Activated T-helper 1 cell treated with Interleukin-2 at 50 U/mL for 16 hours (primary cell): ENCODE data around the gene GPR135.

Experiments used
- DNase-seq: peaks from one replicate; pipeline ENCODE4 v3.0.0-alpha.2; 2020; ENCODE audit warnings: low read depth

Gene GPR135, protein sequence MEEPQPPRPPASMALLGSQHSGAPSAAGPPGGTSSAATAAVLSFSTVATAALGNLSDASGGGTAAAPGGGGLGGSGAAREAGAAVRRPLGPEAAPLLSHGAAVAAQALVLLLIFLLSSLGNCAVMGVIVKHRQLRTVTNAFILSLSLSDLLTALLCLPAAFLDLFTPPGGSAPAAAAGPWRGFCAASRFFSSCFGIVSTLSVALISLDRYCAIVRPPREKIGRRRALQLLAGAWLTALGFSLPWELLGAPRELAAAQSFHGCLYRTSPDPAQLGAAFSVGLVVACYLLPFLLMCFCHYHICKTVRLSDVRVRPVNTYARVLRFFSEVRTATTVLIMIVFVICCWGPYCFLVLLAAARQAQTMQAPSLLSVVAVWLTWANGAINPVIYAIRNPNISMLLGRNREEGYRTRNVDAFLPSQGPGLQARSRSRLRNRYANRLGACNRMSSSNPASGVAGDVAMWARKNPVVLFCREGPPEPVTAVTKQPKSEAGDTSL

GRCh38 chr14:59465316-59466135, at the start of gene GPR135:
TSS of gene GPR135 (minus strand) at chr14:59465380. CDS start at chr14:59465226, 154 bp downstream.
- DNase-seq = no peak

GRCh38 chr14:59511916-59512575, 46.9 kb upstream of the GPR135 start:
- DNase-seq = no peak

DNA sequence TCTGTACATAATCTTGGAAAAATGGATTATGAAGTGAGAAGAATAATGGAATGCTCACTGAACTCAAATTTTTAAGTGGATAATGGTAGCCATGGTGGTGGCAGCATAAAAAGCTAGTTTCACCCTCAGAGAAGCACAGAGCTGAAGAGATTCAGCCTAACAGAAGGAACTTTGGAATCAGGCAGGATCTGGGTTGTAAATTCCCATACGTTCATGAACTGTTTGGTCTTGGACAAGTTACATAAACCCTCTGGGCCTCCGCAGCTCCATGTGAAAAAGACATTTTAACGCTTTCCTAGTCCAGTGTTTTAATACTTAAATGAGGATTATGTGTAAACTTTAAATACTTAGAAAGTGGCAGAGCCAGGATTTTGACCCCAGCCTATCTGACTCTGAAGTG, 45.8 kb upstream of the GPR135 start:
- no peak for DNase-seq

DNA sequence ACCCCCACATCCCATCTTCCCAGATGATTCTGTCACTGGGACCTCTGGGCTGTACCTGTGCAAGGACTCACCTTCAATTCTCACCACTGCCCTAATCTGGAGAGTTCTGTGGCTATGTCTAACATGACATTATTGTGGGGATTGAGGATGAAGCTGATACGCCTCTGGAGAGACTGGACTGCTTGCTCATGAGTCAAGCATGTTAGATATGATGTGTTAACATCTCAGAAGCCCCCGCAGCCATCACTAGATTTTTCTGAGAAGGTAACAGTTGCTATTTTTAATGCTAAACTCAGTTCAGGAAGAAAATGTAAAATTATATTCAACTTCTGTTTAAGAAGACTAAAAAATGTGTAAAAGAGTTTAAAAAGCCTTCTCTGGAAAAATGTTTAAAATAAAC, 44.8 kb upstream of the GPR135 start:
- no peak for DNase-seq

GRCh38 chr14:59509101-59509500, 43.9 kb upstream of the GPR135 start:
- no peak for DNase-seq

GRCh38 chr14:59507752-59508103, 42.5 kb upstream of the GPR135 start:
- no peak for DNase-seq

DNA sequence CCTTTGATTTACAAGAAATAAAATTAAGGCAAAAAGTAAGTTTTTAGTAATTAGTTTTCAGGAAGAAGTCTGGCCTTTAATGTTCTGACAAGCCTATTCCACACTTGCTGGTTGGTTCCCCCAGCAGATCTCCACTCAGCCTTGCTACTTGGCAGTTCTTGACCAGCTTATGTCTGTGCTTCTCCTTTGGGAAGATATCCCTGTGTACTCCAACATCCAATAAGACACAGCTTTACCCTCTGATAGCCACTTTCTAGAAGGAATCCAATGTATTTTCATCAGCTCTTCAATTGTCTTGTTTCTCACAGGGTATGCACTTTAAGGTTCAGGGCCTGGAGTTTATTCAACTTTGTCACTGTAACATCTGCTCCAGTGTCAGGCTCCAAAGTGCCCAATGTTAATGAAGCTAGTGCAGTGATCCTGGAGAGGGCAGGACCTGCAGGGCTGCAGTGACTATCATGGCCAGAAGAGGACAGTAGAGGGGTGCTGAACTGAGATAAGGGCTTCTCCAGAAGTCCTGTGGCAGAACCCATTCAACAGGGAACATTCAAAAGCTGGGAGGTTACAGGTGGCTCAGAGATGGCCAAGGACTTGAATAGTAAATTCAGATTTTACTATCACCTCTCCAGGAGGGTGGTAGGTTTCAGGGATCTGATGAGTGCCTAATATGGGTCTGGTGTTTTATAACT, 42.0 kb upstream of the GPR135 start:
- no peak for DNase-seq

DNA sequence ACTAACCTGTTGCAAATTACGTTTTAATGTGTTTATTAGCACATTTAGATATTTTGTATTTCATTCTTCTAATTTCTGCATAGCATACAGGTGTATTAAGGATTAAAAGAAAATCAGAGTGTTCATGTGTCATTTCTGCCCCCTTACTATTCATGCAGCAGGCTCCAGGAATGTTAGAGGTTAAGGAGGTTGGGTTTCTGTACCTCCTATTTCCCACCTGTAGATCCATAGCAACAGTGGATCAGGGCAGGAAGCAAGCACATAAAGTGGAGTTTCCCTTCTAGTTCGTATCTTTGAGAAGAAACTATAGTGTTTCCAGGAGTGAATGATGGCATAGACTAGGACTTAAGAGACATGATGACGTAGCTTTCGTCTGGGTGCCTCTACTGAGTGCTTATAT, 38.1 kb upstream of the GPR135 start:
- no peak for DNase-seq

DNA sequence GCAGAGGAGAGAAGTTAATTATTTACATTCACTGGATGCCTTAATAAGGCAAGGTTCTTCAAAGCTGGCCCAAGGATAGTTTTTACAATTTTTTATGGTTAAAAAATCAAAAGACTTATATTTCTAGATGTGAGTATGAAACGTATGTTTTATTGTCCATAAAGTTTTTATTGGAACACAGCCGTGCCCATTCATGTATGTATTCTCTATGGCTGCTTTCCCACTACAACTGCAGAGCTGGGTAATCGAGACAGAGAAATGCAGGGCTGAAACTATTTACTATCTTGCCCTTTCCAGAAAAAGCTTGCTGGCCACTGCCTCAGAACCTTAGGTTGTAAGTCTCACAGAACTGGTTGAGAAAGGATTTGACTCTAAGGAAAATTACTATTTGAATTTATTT, 35.6 kb upstream of the GPR135 start:
- DNase-seq = no peak

- no peak for DNase-seq
Measured at GRCh38 chr14:59492384-59492783, 27.2 kb upstream of the GPR135 start.

- no peak for DNase-seq
Measured at GRCh38 chr14:59490756-59491155, 25.6 kb upstream of the GPR135 start.

DNA sequence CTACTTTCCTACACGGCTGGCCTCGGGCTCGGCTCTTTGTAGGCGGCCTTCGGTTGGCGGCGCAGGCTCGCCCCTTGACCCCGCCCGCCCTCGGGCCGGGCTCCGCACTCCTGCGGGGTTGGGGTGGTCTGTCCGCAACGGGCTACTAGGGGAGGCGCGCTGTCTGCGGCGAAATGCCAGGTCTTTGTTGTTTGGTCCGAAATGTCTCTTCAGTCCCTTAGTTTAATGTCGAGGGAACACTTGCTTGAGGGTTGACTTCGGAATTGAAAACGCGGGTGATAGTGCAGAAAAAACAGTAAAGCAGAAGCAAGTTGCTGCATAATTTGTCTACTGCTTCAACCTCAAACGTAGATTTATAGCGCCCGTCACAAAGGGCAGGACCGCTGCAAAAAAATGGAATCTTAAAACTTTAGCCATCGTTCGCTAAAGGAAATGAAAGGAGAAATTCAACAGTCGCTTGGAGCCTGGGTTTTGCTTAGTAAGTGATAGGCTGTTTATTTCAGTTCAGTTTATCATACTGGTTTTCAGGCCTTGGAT, 19.5 kb upstream of the GPR135 start:
- DNase-seq = no peak

- peak; percentile 95 for DNase-seq
Measured at GRCh38 chr14:59483819-59484638, 18.8 kb upstream of the GPR135 start, which contains the start of the genes JKAMP and L3HYPDH. TSS of gene JKAMP (plus strand) at chr14:59484517. CDS start at chr14:59484590, 73 bp downstream. TSS of gene L3HYPDH (minus strand) at chr14:59484408. CDS start at chr14:59484316, 92 bp downstream.

DNA sequence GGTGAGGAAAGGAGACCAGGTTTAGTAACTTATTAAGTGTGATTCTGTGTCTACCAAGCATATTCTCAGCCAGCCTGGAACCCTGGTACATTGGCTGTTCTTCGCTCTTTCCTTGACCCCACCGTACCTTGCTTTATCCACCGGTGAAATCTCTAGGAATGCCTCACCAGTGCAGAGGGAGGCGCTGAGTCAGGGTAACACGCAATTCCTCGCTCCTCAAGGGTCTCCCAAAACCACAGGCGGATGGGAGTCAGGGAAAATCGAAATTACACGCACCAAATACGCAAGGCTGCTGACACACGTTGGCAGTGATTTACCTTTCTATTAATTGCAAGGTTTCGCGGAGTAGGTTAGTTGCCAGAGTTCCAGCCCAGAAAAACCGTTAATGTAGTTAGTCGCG, 18.2 kb upstream of the GPR135 start:
- DNase-seq = no peak

GRCh38 chr14:59482541-59483331, 17.6 kb upstream of the GPR135 start:
- DNase-seq = no peak

GRCh38 chr14:59481871-59482540, 16.8 kb upstream of the GPR135 start:
- no peak for DNase-seq

DNA sequence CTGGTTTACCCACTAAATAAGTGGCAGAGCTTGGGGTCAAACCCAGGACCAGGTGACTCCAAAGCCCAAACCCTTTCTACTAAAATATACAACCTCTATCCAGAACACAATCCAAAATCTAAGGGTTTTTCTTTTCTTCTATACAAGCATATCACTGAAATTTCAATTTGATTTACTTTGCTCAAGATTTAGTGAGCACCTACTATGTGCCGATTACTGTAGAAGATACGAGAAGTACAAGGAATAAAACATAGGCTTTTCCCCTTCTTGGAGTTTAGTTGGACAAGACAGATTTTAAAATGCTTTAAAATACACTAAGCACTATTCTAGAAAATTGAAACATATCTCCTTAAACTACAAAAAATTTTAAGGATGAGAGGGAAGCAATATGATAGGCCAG, 16.2 kb upstream of the GPR135 start:
- no peak for DNase-seq

DNA sequence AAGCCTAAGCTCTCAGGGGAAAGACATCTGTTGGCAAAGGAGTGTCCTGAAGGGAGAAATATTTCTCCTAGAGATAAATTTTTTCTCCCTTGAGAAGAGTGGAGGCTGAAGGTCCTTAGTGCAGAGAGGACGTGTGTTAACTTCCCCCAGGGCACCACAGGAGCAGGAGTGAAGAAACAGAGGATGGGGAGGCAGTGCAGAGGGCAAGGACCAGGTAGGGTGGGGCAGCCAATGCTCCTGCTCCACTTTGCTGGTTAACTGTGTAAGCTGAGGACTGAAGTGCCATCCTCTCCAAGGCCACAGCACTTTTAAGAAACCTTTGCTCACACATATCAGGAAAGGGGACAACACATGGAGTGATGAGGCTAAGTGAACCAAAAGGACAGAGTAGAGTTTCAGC, 15.0 kb upstream of the GPR135 start:
- no peak for DNase-seq

DNA sequence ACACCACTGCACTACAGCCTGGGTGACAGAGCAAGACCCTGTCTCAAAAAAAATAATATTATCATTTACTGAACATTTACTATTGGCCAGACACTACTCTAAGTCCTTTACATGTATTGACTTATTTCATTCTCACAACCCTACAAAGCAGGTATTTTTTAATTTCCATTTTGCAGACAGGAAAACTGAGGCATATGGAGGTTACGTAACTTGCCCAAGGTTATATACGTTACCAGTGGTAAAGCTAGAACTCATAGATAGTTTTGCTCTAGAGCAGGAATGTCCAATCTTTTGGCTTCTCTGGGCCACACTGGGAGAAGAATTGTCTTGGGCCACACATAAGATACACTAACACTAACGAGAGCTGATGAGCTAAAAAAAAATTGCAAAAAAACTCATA, 13.4 kb upstream of the GPR135 start:
- no peak for DNase-seq
